DMS 273 (cell line): ENCODE data around the gene HMOX2.

Experiments used
- DNase-seq: peaks from one replicate; lab custom pipeline; 2025; ENCODE audit not compliant: unreplicated experiment; lab: John Stamatoyannopoulos, UW

The HMOX2 gene

GRCh38 chr16:4522051-4522581, 45.9 kb downstream of the HMOX2 start:
- peak; percentile 98 for DNase-seq

GRCh38 chr16:4523686-4524085, 47.5 kb downstream of the HMOX2 start:
- DNase-seq = peak; percentile 49

- no peak for DNase-seq
Observed at GRCh38 chr16:4524571-4524970, 48.4 kb downstream of the HMOX2 start.

GRCh38 chr16:4525069-4525468, 48.9 kb downstream of the HMOX2 start:
- peak; percentile 65 for DNase-seq

GRCh38 chr16:4525634-4526277, 49.6 kb downstream of the HMOX2 start:
- DNase-seq = peak; percentile 49

- DNase-seq = no peak
Observed at GRCh38 chr16:4529085-4530060, 53.2 kb downstream of the HMOX2 start.

- DNase-seq = no peak
Observed at GRCh38 chr16:4531811-4532210, 55.6 kb downstream of the HMOX2 start.

- DNase-seq = no peak
Observed at GRCh38 chr16:4532238-4532637, 56.0 kb downstream of the HMOX2 start.

- no peak for DNase-seq
Observed at GRCh38 chr16:4533490-4533889, 57.3 kb downstream of the HMOX2 start.

- no peak for DNase-seq
Observed at GRCh38 chr16:4534151-4534790, 58.1 kb downstream of the HMOX2 start.

GRCh38 chr16:4535627-4536108, 59.5 kb downstream of the HMOX2 start:
- no peak for DNase-seq

GRCh38 chr16:4536391-4537106, 60.4 kb downstream of the HMOX2 start:
- DNase-seq = no peak

GRCh38 chr16:4537376-4538343, 61.5 kb downstream of the HMOX2 start:
- peak; percentile 72 for DNase-seq

- peak; percentile 98 for DNase-seq
Observed at GRCh38 chr16:4538350-4539235, 62.4 kb downstream of the HMOX2 start, which contains the start of gene CDIP1. Gene CDIP1 (minus strand): TSS chr16:4538773. CDS start chr16:4514130, 24,643 bp downstream.

- DNase-seq = no peak
Observed at GRCh38 chr16:4539716-4540284, 63.6 kb downstream of the HMOX2 start.

- DNase-seq = peak; percentile 50
Observed at GRCh38 chr16:4544473-4544872, 68.3 kb downstream of the HMOX2 start.

- DNase-seq = no peak
Observed at GRCh38 chr16:4548124-4548523, 71.9 kb downstream of the HMOX2 start.

- no peak for DNase-seq
Observed at GRCh38 chr16:4550591-4550990, 74.4 kb downstream of the HMOX2 start.
